ENCODE data around the gene AP5B1. TPM values are rescaled to one million over a fixed set of nuclear protein-coding genes. Genes with fewer than 3 reads are reported as not detected.

Gene AP5B1
- total and polyA plus RNA-seq, 4 donors, result 3.3 to 16.7 (median 13.3) TPM

- Histone ChIP-seq H3K9me3 (ENCODE audit: control insufficient read depth, low read length) (no peaks in the 10 kb centered on the region), H3K27ac (ENCODE audit: low read depth in 1 of 2, low read length in 2 of 2) (no peak overlapping the region), H3K4me3 (ENCODE audit: low read length in 2 of 2) (no peak overlapping the region), H3K36me3 (ENCODE audit: control insufficient read depth in 1 of 2, insufficient read depth in 2 of 2, low read length in 1 of 2) (no peaks in the 10 kb centered on the region), H3K4me1 (ENCODE audit: control insufficient read depth in 1 of 2, insufficient read depth in 2 of 2, low read length in 2 of 2) (no peaks in the 10 kb centered on the region), H3K27me3 (ENCODE audit: control insufficient read depth in 1 of 2, insufficient read depth in 2 of 2, low read length in 1 of 2) (no peaks in the 10 kb centered on the region)
- intact Hi-C loops (cut with DNase I), result loop anchor here (5.0 to 10.0 kb wide), 2 partner anchors 39 to 192 kb away; no protein-coding TSS in a partner anchor
- DNase-seq (no peak), ATAC-seq (ENCODE audit: low FRiP score) (no peak)
- WGBS, 2 donors, result 93 to 96% methylated on average over 3 of the region's 3 CpGs
Observed at GRCh38 chr11:65816696-65817095, 35.9 kb upstream of the AP5B1 start.

DNA sequence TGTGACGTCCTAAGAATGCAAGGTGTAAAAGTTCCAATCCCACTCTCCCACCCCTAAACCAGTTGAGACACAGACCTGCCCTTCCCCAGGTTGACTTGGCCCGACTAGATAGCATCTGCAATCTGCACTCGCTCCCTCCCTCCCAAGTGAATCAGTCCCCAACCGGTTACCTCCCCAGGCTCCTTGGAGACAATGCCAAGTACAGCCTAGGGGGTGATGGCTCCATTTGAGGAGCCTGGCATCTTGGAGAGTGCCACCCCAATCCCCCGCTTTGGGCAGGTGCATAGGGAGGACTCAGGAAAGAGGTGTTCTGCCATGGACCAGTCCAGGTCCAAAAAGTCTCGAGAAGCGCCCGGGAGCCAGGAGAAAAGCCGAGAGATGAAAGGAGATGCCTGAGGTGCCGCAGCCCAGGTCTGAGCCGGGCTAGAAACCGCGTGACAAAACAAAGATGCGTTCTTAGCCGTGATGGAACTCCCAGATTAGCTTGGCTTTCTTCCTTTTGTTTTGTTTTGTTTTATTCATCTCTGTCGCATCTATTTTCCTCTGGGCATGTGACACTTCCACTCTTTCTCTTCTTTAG is 34.3 kb upstream of the AP5B1 start:
- Histone ChIP-seq H3K27me3 (ENCODE audit: control insufficient read depth in 1 of 2, insufficient read depth in 2 of 2, low read length in 1 of 2) (no peaks in the 10 kb centered on the region), H3K4me1 (ENCODE audit: control insufficient read depth in 1 of 2, insufficient read depth in 2 of 2, low read length in 2 of 2) (no peaks in the 10 kb centered on the region), H3K27ac (ENCODE audit: low read depth in 1 of 2, low read length in 2 of 2) (no peak overlapping the region), H3K9me3 (ENCODE audit: control insufficient read depth, low read length) (no peaks in the 10 kb centered on the region), H3K36me3 (ENCODE audit: control insufficient read depth in 1 of 2, insufficient read depth in 2 of 2, low read length in 1 of 2) (no peaks in the 10 kb centered on the region), H3K4me3 (ENCODE audit: low read length in 2 of 2) (no peak overlapping the region)
- no peak for DNase-seq
- 90 to 92% methylated on average over 16 of the region's 16 CpGs for WGBS, 2 donors
- no peak for ATAC-seq (ENCODE audit: low FRiP score)
- intact Hi-C loops (cut with DNase I), result loop anchor here (5.0 to 10.0 kb wide), 2 partner anchors 38 to 190 kb away; no protein-coding TSS in a partner anchor

DNA sequence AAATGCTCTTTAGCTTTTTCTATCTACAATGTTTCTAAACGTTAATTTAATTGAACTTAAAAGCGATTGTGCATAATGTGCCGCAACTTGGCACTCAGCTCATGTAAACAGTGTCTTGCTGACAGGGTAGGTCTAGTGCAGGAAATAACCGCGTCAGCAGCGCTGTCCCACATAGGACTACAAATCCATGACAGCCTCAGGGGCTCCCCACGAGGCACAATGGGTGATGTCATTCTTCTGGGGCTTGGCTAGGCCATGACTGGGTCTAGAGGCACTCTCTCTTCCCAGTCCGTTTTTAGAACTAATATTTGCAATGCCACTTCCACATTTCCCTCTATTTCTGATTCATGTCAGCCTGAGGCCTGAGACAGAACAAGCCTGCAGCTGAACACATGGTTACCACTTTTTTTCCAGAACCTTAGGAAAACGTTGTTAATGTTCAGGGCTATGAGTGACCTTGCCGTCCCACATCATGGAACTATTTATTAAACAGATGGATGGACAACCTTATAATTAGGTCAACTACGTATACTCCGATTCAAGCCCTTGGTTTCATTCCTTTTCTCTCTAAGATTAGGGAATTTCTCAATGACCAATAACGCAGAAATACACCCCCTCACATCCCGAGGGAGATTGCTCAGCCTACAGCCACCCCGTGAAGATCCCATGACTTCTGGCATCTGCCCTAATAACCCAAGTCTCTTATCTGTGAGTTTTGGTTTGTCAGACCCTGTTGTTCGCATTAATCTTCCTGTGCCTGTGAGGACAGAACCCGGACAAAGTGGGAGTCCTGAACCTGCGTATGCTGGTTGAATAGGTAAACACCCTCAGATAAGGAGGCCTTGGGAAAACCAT is 33.6 kb upstream of the AP5B1 start:
- DNase-seq, result peak in 1 of 2 donors; percentile 81
- ATAC-seq (ENCODE audit: low FRiP score), result no peak
- H3K27me3 ChIP-seq (ENCODE audit: control insufficient read depth in 1 of 2, insufficient read depth in 2 of 2, low read length in 1 of 2), result no peaks in the 10 kb centered on the region
- H3K36me3 ChIP-seq (ENCODE audit: control insufficient read depth in 1 of 2, insufficient read depth in 2 of 2, low read length in 1 of 2), result no peaks in the 10 kb centered on the region
- WGBS, 2 donors, result 59 to 61% methylated on average over 18 of the region's 18 CpGs
- no peaks in the 10 kb centered on the region for H3K9me3 ChIP-seq (ENCODE audit: control insufficient read depth, low read length)
- no peak overlapping the region for H3K4me3 ChIP-seq (ENCODE audit: low read length in 2 of 2)
- intact Hi-C loops (cut with DNase I), result loop anchor here in 1 of 2 donors (10.0 kb wide), 1 partner anchor 190 kb away; no protein-coding TSS in a partner anchor
- H3K4me1 ChIP-seq (ENCODE audit: control insufficient read depth in 1 of 2, insufficient read depth in 2 of 2, low read length in 2 of 2), result no peaks in the 10 kb centered on the region
- H3K27ac ChIP-seq (ENCODE audit: low read depth in 1 of 2, low read length in 2 of 2), result no peak overlapping the region

DNA sequence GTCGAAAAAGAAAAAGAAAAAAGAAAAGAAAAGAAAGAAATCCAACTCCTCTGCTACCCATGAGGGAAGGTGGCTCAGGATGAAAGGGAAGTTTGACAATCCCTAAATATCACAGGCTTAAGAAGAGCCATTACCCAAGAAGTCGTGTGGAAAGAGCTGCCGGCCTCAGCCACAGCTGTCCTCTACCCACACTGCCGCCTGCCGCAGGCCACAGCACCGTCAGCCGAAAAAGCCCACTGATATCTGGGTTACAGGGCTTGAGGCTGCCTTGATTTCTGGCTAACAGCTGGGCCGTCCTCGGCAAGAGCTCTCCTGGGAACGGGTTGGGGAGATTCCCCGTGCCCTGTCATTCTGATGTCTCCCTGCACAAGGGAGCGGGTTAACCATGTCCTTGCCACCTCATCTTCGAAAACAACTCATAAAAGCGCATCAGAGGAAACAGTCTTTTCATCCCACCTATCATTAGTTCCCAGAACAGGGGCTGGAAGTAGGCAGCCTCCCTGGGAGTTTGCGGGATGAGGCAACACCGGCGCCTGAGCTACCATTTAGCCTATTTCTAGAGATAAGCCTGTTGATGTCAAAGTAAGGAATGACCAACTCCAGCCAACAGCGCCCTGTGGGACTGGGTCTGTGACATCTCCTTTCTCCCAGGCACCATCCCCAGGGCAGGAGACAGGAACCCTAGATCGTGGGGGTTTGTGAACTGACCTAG is 31.1 kb upstream of the AP5B1 start:
- WGBS, 2 donors, result 70 to 71% methylated on average over 19 of the region's 19 CpGs
- DNase-seq, result no peak
- no peak for ATAC-seq (ENCODE audit: low FRiP score)
- Histone ChIP-seq H3K4me1 (ENCODE audit: control insufficient read depth in 1 of 2, insufficient read depth in 2 of 2, low read length in 2 of 2) (no peaks in the 10 kb centered on the region), H3K36me3 (ENCODE audit: control insufficient read depth in 1 of 2, insufficient read depth in 2 of 2, low read length in 1 of 2) (no peaks in the 10 kb centered on the region), H3K4me3 (ENCODE audit: low read length in 2 of 2) (no peak overlapping the region), H3K27ac (ENCODE audit: low read depth in 1 of 2, low read length in 2 of 2) (no peak overlapping the region), H3K27me3 (ENCODE audit: control insufficient read depth in 1 of 2, insufficient read depth in 2 of 2, low read length in 1 of 2) (no peaks in the 10 kb centered on the region), H3K9me3 (ENCODE audit: control insufficient read depth, low read length) (no peaks in the 10 kb centered on the region)
- intact Hi-C loops (cut with DNase I), result loop anchor here in 1 of 2 donors (10.0 kb wide), 1 partner anchor 187 kb away; no protein-coding TSS in a partner anchor

- no peak overlapping the region for H3K4me3 ChIP-seq (ENCODE audit: low read length in 2 of 2)
Observed at GRCh38 chr11:65810046-65810868, 29.5 kb upstream of the AP5B1 start.

GRCh38 chr11:65809496-65809895 is 28.7 kb upstream of the AP5B1 start:
- no peak overlapping the region for H3K4me3 ChIP-seq (ENCODE audit: low read length in 2 of 2)
- H3K27ac ChIP-seq (ENCODE audit: low read depth in 1 of 2, low read length in 2 of 2), result no peak overlapping the region
- no peaks in the 10 kb centered on the region for H3K4me1 ChIP-seq (ENCODE audit: control insufficient read depth in 1 of 2, insufficient read depth in 2 of 2, low read length in 2 of 2)
- no peaks in the 10 kb centered on the region for H3K27me3 ChIP-seq (ENCODE audit: control insufficient read depth in 1 of 2, insufficient read depth in 2 of 2, low read length in 1 of 2)
- WGBS, 2 donors, result 83 to 90% methylated on average over 9 of the region's 9 CpGs
- ATAC-seq (ENCODE audit: low FRiP score) (no peak), DNase-seq (peak in 1 of 2 donors; percentile 44)
- H3K9me3 ChIP-seq (ENCODE audit: control insufficient read depth, low read length), result no peaks in the 10 kb centered on the region
- intact Hi-C loops (cut with DNase I), result no loop called here
- H3K36me3 ChIP-seq (ENCODE audit: control insufficient read depth in 1 of 2, insufficient read depth in 2 of 2, low read length in 1 of 2), result no peaks in the 10 kb centered on the region

More at GRCh38 chr11:65810046-65810868, 29.5 kb upstream of the AP5B1 start:
- H3K36me3 ChIP-seq (ENCODE audit: control insufficient read depth in 1 of 2, insufficient read depth in 2 of 2, low read length in 1 of 2), result no peaks in the 10 kb centered on the region
- H3K27ac ChIP-seq (ENCODE audit: low read depth in 1 of 2, low read length in 2 of 2), result no peak overlapping the region
- no peaks in the 10 kb centered on the region for H3K9me3 ChIP-seq (ENCODE audit: control insufficient read depth, low read length)
- no peak for DNase-seq
- intact Hi-C loops (cut with DNase I), result loop anchor here in 1 of 2 donors (10.0 kb wide), 1 partner anchor 185 kb away; no protein-coding TSS in a partner anchor
- H3K27me3 ChIP-seq (ENCODE audit: control insufficient read depth in 1 of 2, insufficient read depth in 2 of 2, low read length in 1 of 2), result no peaks in the 10 kb centered on the region
- H3K4me1 ChIP-seq (ENCODE audit: control insufficient read depth in 1 of 2, insufficient read depth in 2 of 2, low read length in 2 of 2), result no peaks in the 10 kb centered on the region
- no peak for ATAC-seq (ENCODE audit: low FRiP score)
- 82% methylated on average over 23 of the region's 23 CpGs for WGBS, 2 donors

DNA sequence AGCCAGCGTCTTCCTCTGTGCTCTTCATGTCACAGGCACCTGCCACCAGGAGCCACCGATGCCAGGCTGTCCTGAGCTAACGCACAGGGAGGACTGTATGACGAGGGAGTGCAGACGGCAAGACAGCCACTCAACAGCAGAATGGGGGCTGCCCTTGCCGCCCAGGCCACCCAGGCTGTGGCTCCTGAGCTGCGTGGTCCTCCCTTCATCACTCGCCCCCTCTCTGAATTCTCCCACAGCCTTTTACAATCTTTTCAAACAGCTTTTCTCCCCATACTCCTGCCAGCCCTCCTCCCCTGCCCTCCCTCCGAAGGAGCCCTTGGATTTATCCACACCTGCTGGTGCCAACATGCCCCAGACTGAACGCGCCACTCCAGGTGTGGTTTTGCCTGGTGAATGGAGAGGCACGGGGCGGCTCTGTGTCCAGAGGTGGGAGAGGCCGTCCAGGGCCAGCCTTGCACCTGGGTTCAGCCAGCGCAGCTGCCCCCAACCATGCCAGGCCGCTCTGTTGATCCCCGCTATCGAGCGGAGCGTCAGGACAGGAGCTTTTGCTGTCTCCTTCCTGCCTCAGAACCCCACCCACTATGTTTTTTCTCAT is 28.1 kb upstream of the AP5B1 start:
- Histone ChIP-seq H3K4me1 (ENCODE audit: control insufficient read depth in 1 of 2, insufficient read depth in 2 of 2, low read length in 2 of 2) (no peaks in the 10 kb centered on the region), H3K27ac (ENCODE audit: low read depth in 1 of 2, low read length in 2 of 2) (no peak overlapping the region), H3K27me3 (ENCODE audit: control insufficient read depth in 1 of 2, insufficient read depth in 2 of 2, low read length in 1 of 2) (no peaks in the 10 kb centered on the region), H3K9me3 (ENCODE audit: control insufficient read depth, low read length) (no peaks in the 10 kb centered on the region), H3K36me3 (ENCODE audit: control insufficient read depth in 1 of 2, insufficient read depth in 2 of 2, low read length in 1 of 2) (no peaks in the 10 kb centered on the region), H3K4me3 (ENCODE audit: low read length in 2 of 2) (no peak overlapping the region)
- intact Hi-C loops (cut with DNase I), result no loop called here
- DNase-seq (no peak), ATAC-seq (ENCODE audit: low FRiP score) (no peak)
- 76 to 77% methylated on average over 20 of the region's 20 CpGs for WGBS, 2 donors

DNA sequence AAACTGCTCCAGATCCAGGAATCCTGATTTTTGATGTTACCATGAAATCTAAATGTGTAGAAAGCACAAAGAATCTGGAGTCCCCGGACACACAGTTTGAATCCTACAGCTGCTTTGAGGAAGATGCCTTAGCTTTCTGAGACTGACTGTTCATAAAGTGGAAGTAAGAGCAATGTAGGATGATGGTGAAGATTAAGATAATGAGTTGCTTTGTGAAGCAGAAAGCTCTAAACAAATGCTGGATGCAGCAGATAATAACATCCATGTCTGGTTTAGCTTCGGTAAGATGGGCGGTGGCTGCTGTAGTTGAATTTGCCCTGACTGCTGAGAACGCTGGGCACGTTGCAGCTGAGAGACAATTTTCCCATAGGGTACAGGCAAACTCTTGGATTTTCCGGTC is 26.2 kb upstream of the AP5B1 start:
- Histone ChIP-seq H3K27me3 (ENCODE audit: control insufficient read depth in 1 of 2, insufficient read depth in 2 of 2, low read length in 1 of 2) (no peaks in the 10 kb centered on the region), H3K9me3 (ENCODE audit: control insufficient read depth, low read length) (no peaks in the 10 kb centered on the region), H3K36me3 (ENCODE audit: control insufficient read depth in 1 of 2, insufficient read depth in 2 of 2, low read length in 1 of 2) (no peaks in the 10 kb centered on the region), H3K27ac (ENCODE audit: low read depth in 1 of 2, low read length in 2 of 2) (no peak overlapping the region), H3K4me3 (ENCODE audit: low read length in 2 of 2) (no peak overlapping the region), H3K4me1 (ENCODE audit: control insufficient read depth in 1 of 2, insufficient read depth in 2 of 2, low read length in 2 of 2) (no peaks in the 10 kb centered on the region)
- DNase-seq (no peak), ATAC-seq (ENCODE audit: low FRiP score) (no peak)
- WGBS, 2 donors, result 53 to 62% methylated on average over 6 of the region's 6 CpGs
- intact Hi-C loops (cut with DNase I), result no loop called here
